Thoracic aorta (tissue), 2 donors: ENCODE data around the gene CDR2. TPM values are rescaled to one million over a fixed set of nuclear protein-coding genes. Genes with fewer than 3 reads are reported as not detected.
A peak's percentile ranks its signal among the peaks of the same experiment; 100 is the strongest.

ENCODE experiments used
- ATAC-seq: fragments of 150-250 bp; one replicate; pipeline ENCODE4 v1.8.0; 2017; ENCODE audit warnings: low read depth; ENCODE audit not compliant: insufficient number of reproducible peaks, low FRiP score
- DNase-seq: peaks from one replicate; pipeline ENCODE4 v3.0.0-alpha.2; 2020; ENCODE audit warnings: low spot score
- H3K27ac ChIP-seq, 2 donors: fragments of 200-600 bp; sonication (generic); 1 replicate in 1 of 2; 2 replicates in 1 of 2; pipeline ENCODE4 v1.5.1; 2016; ENCODE audit warnings: mild to moderate bottlenecking in 2 of 2, moderate library complexity in 2 of 2
- H3K27me3 ChIP-seq: fragments of 200-600 bp; sonication (generic); replicated peaks from 2 replicates; pipeline ENCODE4 v1.6.0; 2016; ENCODE audit warnings: mild to moderate bottlenecking; ENCODE audit not compliant: insufficient read depth
- H3K36me3 ChIP-seq: fragments of 200-600 bp; sonication (generic); one replicate; pipeline ENCODE4 v1.5.1; 2016
- H3K4me1 ChIP-seq, 2 donors: fragments of 200-600 bp; sonication (generic); 1 replicate in 1 of 2; 2 replicates in 1 of 2; pipeline versions ENCODE4 v1.5.1 to v1.6.0; 2016; ENCODE audit warnings: low read depth in 2 of 2, mild to moderate bottlenecking in 1 of 2; ENCODE audit not compliant: control insufficient read depth in 1 of 2
- H3K4me3 ChIP-seq: fragments of 200-600 bp; sonication (generic); 2 replicates; pipeline ENCODE4 v1.5.1; 2016; ENCODE audit warnings: mild to moderate bottlenecking
- H3K9me3 ChIP-seq: fragments of 200-600 bp; sonication (generic); 2 replicates; pipeline ENCODE4 v1.5.1; 2016
- CTCF ChIP-seq: fragments of 200-600 bp; sonication (generic); IDR thresholded peaks from one replicate; pipeline ENCODE4 v1.5.1; 2019; ENCODE audit warnings: antibody characterized with exemption
- total RNA-seq, 2 donors: library from RNA; depleted of rRNA; stranded (reverse); fragments of >200 nt; gene quantifications; one replicate each; pipeline versions ENCODE4 v1.1.0 to v1.2.3, GENCODE V29; 2016

CDR2 gene
- total RNA-seq, 2 donors from 2014 or later: 41.2 to 55.0 TPM

- Histone ChIP-seq H3K27me3 (no peaks in the 10 kb centered on the region), H3K9me3 (no peaks in the 10 kb centered on the region), H3K4me1 (peaks cover 28 to 42% of the 10 kb centered on the region in 2 donors), H3K27ac (no peak overlapping the region), H3K36me3 (peaks cover 22% of the 10 kb centered on the region), H3K4me3 (no peak overlapping the region)
- ATAC-seq (no peak), DNase-seq (no peak)
- no peak for TF ChIP-seq CTCF
These were observed 8.0 kb downstream of the CDR2 start for GRCh38 chr16:22366371-22366770.

GRCh38 chr16:22364241-22364640, 10.2 kb downstream of the CDR2 start:
- Histone ChIP-seq H3K27me3 (no peaks in the 10 kb centered on the region), H3K4me3 (no peak overlapping the region), H3K4me1 (peaks cover 20 to 24% of the 10 kb centered on the region in 2 donors), H3K27ac (no peak overlapping the region), H3K9me3 (no peaks in the 10 kb centered on the region), H3K36me3 (peaks cover 22% of the 10 kb centered on the region)
- no peak for DNase-seq
- no peak for ATAC-seq
- no peak for TF ChIP-seq CTCF

GRCh38 chr16:22360963-22361659, 13.3 kb downstream of the CDR2 start:
- no peaks in the 10 kb centered on the region for H3K9me3 ChIP-seq
- H3K36me3 ChIP-seq: peaks cover 20% of the 10 kb centered on the region
- H3K4me1 ChIP-seq: peaks cover 16 to 28% of the 10 kb centered on the region in 2 donors
- H3K27me3 ChIP-seq: no peaks in the 10 kb centered on the region
- ATAC-seq (no peak), DNase-seq (no peak)
- no peak overlapping the region for H3K4me3 ChIP-seq
- no peak overlapping the region for H3K27ac ChIP-seq
- no peak for TF ChIP-seq CTCF

- H3K4me1 ChIP-seq: peaks cover 10 to 26% of the 10 kb centered on the region in 2 donors
- peaks cover 18% of the 10 kb centered on the region for H3K36me3 ChIP-seq
- no peak overlapping the region for H3K4me3 ChIP-seq
- DNase-seq (no peak), ATAC-seq (no peak)
- no peaks in the 10 kb centered on the region for H3K27me3 ChIP-seq
- TF ChIP-seq CTCF: no peak
- H3K9me3 ChIP-seq: no peaks in the 10 kb centered on the region
- no peak overlapping the region for H3K27ac ChIP-seq
These were observed 14.7 kb downstream of the CDR2 start for GRCh38 chr16:22359679-22360078.

- no peak for TF ChIP-seq CTCF
- no peaks in the 10 kb centered on the region for H3K27me3 ChIP-seq
- no peak overlapping the region for H3K4me3 ChIP-seq
- no peak for ATAC-seq
- H3K9me3 ChIP-seq: no peaks in the 10 kb centered on the region
- DNase-seq: no peak
- H3K36me3 ChIP-seq: peaks cover 2% of the 10 kb centered on the region
- H3K4me1 ChIP-seq: peaks cover 17 to 38% of the 10 kb centered on the region in 2 donors
- peak overlapping the region; percentile 52 to 54 for H3K27ac ChIP-seq
These were observed 16.4 kb downstream of the CDR2 start for GRCh38 chr16:22358000-22358399.
